ENCODE data around the gene HGS.

DNA sequence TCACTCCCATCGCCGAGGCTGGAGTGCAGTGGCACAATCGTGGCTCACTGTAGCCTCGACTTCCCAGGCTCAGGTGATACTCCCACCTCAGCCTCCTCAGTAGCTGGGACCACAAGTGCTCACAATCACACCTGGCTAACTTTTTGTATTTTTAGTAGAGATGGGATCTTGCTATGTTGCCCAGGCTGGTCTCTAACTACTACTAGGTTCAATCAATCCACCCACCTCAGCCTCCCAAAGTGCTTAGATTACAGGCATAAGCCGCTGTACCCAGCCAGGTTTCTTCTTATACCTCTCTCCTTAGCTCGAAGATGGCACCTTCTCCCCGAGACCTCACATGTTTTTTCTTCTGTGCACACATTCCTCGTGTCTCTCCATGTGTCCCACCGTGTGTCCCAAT lies 43.8 kb upstream of the HGS start:
- TF ChIP-seq POLR2A (IDR thresholded peaks at IDR 0.05) = no peak
- TF ChIP-seq, protein P1, sequence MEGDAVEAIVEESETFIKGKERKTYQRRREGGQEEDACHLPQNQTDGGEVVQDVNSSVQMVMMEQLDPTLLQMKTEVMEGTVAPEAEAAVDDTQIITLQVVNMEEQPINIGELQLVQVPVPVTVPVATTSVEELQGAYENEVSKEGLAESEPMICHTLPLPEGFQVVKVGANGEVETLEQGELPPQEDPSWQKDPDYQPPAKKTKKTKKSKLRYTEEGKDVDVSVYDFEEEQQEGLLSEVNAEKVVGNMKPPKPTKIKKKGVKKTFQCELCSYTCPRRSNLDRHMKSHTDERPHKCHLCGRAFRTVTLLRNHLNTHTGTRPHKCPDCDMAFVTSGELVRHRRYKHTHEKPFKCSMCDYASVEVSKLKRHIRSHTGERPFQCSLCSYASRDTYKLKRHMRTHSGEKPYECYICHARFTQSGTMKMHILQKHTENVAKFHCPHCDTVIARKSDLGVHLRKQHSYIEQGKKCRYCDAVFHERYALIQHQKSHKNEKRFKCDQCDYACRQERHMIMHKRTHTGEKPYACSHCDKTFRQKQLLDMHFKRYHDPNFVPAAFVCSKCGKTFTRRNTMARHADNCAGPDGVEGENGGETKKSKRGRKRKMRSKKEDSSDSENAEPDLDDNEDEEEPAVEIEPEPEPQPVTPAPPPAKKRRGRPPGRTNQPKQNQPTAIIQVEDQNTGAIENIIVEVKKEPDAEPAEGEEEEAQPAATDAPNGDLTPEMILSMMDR (IDR thresholded peaks at IDR 0.05) = no peak

All from esophagus squamous epithelium (tissue), 4 donors.